Transverse colon (tissue), 4 donors: ENCODE measurements around the gene PLEKHB2.

Experiments used
- CTCF ChIP-seq, 5 experiments: fragments of 200-600 bp in 3 of 5; fragments of 450-650 bp in 2 of 5; sonication (generic) in 3 of 5; IDR thresholded peaks; 1 replicate in 2 of 5; 2 replicates in 3 of 5; pipeline ENCODE4 v1.5.1; 2016 to 2017; ENCODE audit warnings: antibody characterized with exemption in 5 of 5, inconsistent platforms in 3 of 5, mild to moderate bottlenecking in 2 of 5, moderate library complexity in 1 of 5
- EP300 ChIP-seq: sonication (generic); formaldehyde crosslinking; IDR thresholded peaks from one replicate; pipeline ENCODE4 v1.6.1; 2017; ENCODE audit warnings: antibody characterized with exemption, low read depth
- POLR2A ChIP-seq: fragments of 450-650 bp; IDR thresholded peaks from one replicate; pipeline ENCODE4 v1.6.1; 2016; ENCODE audit warnings: antibody characterized with exemption, mild to moderate bottlenecking, moderate library complexity
- POLR2AphosphoS5 ChIP-seq, 3 donors: sonication (generic); formaldehyde crosslinking; IDR thresholded peaks; one replicate each; pipeline ENCODE4 v1.6.1; 2016; ENCODE audit warnings: antibody characterized with exemption in 3 of 3

GRCh38 chr2:131093696-131094462 is 11.3 kb upstream of the PLEKHB2 start:
- no peak for TF ChIP-seq CTCF (IDR thresholded peaks at IDR 0.05)
- peak; percentile 37 for TF ChIP-seq POLR2A
- TF ChIP-seq POLR2AphosphoS5 (IDR thresholded peaks at IDR 0.05) = no peak
- no peak for TF ChIP-seq EP300
